SK-N-SH treated with all-trans-retinoic acid at 6 μM for 48 hours (cell line): Measurements from ENCODE around the gene AP3B1.

ENCODE experiments used
- ATAC-seq: fragments of 200-7000 bp; cut with Tn5 transposase; 3 replicates; pipeline ENCODE4 v1.9.1; 2020; ENCODE audit warnings: mild to moderate bottlenecking, moderate library complexity
- ARNTL ChIP-seq: fragments of 450-650 bp; formaldehyde crosslinking; IDR thresholded peaks from 2 replicates; pipeline ENCODE4 v1.5.0; 2020; ENCODE audit warnings: low read depth, mild to moderate bottlenecking, moderate library complexity, borderline replicate concordance
- BACH2 ChIP-seq: fragments of 250-450 bp; sonication (Bioruptor Pico); IDR thresholded peaks from 2 replicates; pipeline ENCODE4 v1.9.0; 2021; ENCODE audit warnings: mild to moderate bottlenecking, borderline replicate concordance
- CSDC2 ChIP-seq: fragments of 250-450 bp; sonication (Bioruptor Pico); IDR thresholded peaks from 2 replicates; pipeline ENCODE4 v1.5.0; 2020; ENCODE audit warnings: mild to moderate bottlenecking, moderate library complexity
- GLIS3 ChIP-seq: fragments of 250-450 bp; sonication (Bioruptor Pico); IDR thresholded peaks from 2 replicates; pipeline ENCODE4 v1.5.0; 2020; ENCODE audit warnings: mild to moderate bottlenecking, moderate library complexity
- ISL1 ChIP-seq: fragments of 250-450 bp; sonication (Bioruptor Pico); IDR thresholded peaks from 2 replicates; pipeline ENCODE4 v2.1.2; 2022; ENCODE audit warnings: mild to moderate bottlenecking, moderate library complexity
- OSR1 ChIP-seq: fragments of 250-450 bp; sonication (Bioruptor Pico); IDR thresholded peaks from 2 replicates; pipeline ENCODE4 v1.8.0; 2022; ENCODE audit warnings: moderate library complexity, mild to moderate bottlenecking, inconsistent platforms
- PPARA ChIP-seq: fragments of 250-450 bp; sonication (Bioruptor Pico); IDR thresholded peaks from 2 replicates; pipeline ENCODE4 v1.5.0; 2020; ENCODE audit warnings: mild to moderate bottlenecking, borderline replicate concordance
- RARB ChIP-seq: fragments of 250-450 bp; sonication (Bioruptor Pico); IDR thresholded peaks from 2 replicates; pipeline ENCODE4 v1.8.0; 2021; ENCODE audit warnings: mild to moderate bottlenecking, moderate library complexity
- SNAI2 ChIP-seq: fragments of 250-450 bp; sonication (Bioruptor Pico); IDR thresholded peaks from 2 replicates; pipeline ENCODE4 v1.5.0; 2020; ENCODE audit warnings: mild to moderate bottlenecking, moderate library complexity
- TCF4 ChIP-seq: fragments of 250-450 bp; sonication (Bioruptor Pico); IDR thresholded peaks from 2 replicates; pipeline ENCODE4 v1.8.0; 2021; ENCODE audit warnings: mild to moderate bottlenecking, moderate library complexity, borderline replicate concordance
- TOX ChIP-seq: fragments of 250-450 bp; sonication (Bioruptor Pico); IDR thresholded peaks from 2 replicates; pipeline ENCODE4 v1.8.0; 2021; ENCODE audit warnings: mild to moderate bottlenecking, moderate library complexity, borderline replicate concordance
- ZC3H10 ChIP-seq: fragments of 250-450 bp; sonication (Bioruptor Pico); IDR thresholded peaks from 2 replicates; pipeline ENCODE4 v1.5.1; 2021; ENCODE audit warnings: mild to moderate bottlenecking, moderate library complexity
- ZFP3 ChIP-seq: fragments of 250-450 bp; sonication (Bioruptor Pico); IDR thresholded peaks from 2 replicates; pipeline ENCODE4 v1.5.0; 2020; ENCODE audit warnings: mild to moderate bottlenecking, moderate library complexity
- ZFP30 ChIP-seq: fragments of 450-650 bp; formaldehyde crosslinking; IDR thresholded peaks from 2 replicates; pipeline ENCODE4 v1.5.0; 2022; ENCODE audit warnings: mild to moderate bottlenecking, moderate library complexity
- ZNF565 ChIP-seq: fragments of 450-650 bp; formaldehyde crosslinking; conservative IDR thresholded peaks from 2 replicates; pipeline ENCODE4 v1.5.0; 2020; ENCODE audit warnings: low read depth, mild to moderate bottlenecking, moderate library complexity
- ZNF70 ChIP-seq: fragments of 450-650 bp; formaldehyde crosslinking; IDR thresholded peaks from 2 replicates; pipeline ENCODE4 v1.5.0; 2020; ENCODE audit warnings: mild to moderate bottlenecking, moderate library complexity
- ZNF8 ChIP-seq: fragments of 450-650 bp; formaldehyde crosslinking; IDR thresholded peaks from 2 replicates; pipeline ENCODE4 v1.5.0; 2020; ENCODE audit warnings: mild to moderate bottlenecking, moderate library complexity
- TF ChIP-seq, protein P1 (sequence below): fragments of 250-450 bp; sonication (Bioruptor Pico); IDR thresholded peaks from 2 replicates; pipeline ENCODE4 v1.5.0; 2020; ENCODE audit warnings: mild to moderate bottlenecking, moderate library complexity
- TF ChIP-seq, protein P2 (sequence below): fragments of 250-450 bp; sonication (Bioruptor Pico); IDR thresholded peaks from 2 replicates; pipeline ENCODE4 v1.5.1; 2021; ENCODE audit warnings: mild to moderate bottlenecking, moderate library complexity
- TF ChIP-seq, protein P3 (sequence below): fragments of 250-450 bp; sonication (Bioruptor Pico); IDR thresholded peaks from 2 replicates; pipeline ENCODE4 v1.8.0; 2021; ENCODE audit warnings: low read depth, mild to moderate bottlenecking, moderate library complexity, borderline replicate concordance
- TF ChIP-seq, protein P4 (sequence below): fragments of 250-450 bp; sonication (Bioruptor Pico); IDR thresholded peaks from 2 replicates; pipeline ENCODE4 v1.8.0; 2020; ENCODE audit warnings: mild to moderate bottlenecking, moderate library complexity, borderline replicate concordance

AP3B1 gene

DNA sequence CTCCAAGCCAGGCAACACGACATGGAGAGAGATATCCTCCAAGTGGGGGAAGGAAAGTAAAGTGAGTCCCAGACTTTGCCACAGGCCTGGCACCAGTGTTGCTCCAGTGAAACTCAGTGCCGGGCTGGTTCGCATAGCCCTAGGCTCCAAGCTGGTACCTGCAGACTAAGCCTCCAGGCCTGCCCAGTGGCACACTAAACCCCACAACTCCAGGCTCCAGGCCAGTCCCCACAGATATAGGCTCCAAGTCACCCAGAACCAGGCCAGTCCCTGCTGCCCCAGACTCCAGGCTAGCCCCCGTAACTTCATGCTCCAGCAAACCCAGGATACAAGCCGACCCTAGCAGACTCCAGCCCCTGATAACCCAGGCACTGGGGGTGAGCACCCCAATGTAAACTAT, 23.0 kb upstream of the AP3B1 start:
- ATAC-seq = no peak
- TF ChIP-seq ZFP3 (CRISPR knock-in tag) (no peak), ZC3H10 (CRISPR knock-in tag) (no peak), GLIS3 (no peak), BACH2 (CRISPR knock-in tag) (no peak), SNAI2 (CRISPR knock-in tag) (no peak), TOX (CRISPR knock-in tag) (no peak), ZNF8 (CRISPR knock-in tag) (no peak), ARNTL (CRISPR knock-in tag) (no peak), TCF4 (CRISPR knock-in tag) (no peak), OSR1 (CRISPR knock-in tag) (no peak), ISL1 (CRISPR knock-in tag) (no peak), CSDC2 (CRISPR knock-in tag) (no peak), ZNF565 (CRISPR knock-in tag) (no peak), PPARA (CRISPR knock-in tag) (no peak), RARB (no peak)
- TF ChIP-seq, protein P1, sequence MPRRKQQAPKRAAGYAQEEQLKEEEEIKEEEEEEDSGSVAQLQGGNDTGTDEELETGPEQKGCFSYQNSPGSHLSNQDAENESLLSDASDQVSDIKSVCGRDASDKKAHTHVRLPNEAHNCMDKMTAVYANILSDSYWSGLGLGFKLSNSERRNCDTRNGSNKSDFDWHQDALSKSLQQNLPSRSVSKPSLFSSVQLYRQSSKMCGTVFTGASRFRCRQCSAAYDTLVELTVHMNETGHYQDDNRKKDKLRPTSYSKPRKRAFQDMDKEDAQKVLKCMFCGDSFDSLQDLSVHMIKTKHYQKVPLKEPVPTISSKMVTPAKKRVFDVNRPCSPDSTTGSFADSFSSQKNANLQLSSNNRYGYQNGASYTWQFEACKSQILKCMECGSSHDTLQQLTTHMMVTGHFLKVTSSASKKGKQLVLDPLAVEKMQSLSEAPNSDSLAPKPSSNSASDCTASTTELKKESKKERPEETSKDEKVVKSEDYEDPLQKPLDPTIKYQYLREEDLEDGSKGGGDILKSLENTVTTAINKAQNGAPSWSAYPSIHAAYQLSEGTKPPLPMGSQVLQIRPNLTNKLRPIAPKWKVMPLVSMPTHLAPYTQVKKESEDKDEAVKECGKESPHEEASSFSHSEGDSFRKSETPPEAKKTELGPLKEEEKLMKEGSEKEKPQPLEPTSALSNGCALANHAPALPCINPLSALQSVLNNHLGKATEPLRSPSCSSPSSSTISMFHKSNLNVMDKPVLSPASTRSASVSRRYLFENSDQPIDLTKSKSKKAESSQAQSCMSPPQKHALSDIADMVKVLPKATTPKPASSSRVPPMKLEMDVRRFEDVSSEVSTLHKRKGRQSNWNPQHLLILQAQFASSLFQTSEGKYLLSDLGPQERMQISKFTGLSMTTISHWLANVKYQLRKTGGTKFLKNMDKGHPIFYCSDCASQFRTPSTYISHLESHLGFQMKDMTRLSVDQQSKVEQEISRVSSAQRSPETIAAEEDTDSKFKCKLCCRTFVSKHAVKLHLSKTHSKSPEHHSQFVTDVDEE (CRISPR knock-in tag) = no peak
- TF ChIP-seq, protein P2, sequence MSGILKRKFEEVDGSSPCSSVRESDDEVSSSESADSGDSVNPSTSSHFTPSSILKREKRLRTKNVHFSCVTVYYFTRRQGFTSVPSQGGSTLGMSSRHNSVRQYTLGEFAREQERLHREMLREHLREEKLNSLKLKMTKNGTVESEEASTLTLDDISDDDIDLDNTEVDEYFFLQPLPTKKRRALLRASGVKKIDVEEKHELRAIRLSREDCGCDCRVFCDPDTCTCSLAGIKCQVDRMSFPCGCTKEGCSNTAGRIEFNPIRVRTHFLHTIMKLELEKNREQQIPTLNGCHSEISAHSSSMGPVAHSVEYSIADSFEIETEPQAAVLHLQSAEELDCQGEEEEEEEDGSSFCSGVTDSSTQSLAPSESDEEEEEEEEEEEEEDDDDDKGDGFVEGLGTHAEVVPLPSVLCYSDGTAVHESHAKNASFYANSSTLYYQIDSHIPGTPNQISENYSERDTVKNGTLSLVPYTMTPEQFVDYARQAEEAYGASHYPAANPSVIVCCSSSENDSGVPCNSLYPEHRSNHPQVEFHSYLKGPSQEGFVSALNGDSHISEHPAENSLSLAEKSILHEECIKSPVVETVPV = no peak
- TF ChIP-seq, protein P3, sequence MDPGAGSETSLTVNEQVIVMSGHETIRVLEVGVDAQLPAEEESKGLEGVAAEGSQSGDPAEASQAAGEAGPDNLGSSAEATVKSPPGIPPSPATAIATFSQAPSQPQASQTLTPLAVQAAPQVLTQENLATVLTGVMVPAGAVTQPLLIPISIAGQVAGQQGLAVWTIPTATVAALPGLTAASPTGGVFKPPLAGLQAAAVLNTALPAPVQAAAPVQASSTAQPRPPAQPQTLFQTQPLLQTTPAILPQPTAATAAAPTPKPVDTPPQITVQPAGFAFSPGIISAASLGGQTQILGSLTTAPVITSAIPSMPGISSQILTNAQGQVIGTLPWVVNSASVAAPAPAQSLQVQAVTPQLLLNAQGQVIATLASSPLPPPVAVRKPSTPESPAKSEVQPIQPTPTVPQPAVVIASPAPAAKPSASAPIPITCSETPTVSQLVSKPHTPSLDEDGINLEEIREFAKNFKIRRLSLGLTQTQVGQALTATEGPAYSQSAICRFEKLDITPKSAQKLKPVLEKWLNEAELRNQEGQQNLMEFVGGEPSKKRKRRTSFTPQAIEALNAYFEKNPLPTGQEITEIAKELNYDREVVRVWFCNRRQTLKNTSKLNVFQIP (CRISPR knock-in tag) = no peak
- TF ChIP-seq, protein P4, sequence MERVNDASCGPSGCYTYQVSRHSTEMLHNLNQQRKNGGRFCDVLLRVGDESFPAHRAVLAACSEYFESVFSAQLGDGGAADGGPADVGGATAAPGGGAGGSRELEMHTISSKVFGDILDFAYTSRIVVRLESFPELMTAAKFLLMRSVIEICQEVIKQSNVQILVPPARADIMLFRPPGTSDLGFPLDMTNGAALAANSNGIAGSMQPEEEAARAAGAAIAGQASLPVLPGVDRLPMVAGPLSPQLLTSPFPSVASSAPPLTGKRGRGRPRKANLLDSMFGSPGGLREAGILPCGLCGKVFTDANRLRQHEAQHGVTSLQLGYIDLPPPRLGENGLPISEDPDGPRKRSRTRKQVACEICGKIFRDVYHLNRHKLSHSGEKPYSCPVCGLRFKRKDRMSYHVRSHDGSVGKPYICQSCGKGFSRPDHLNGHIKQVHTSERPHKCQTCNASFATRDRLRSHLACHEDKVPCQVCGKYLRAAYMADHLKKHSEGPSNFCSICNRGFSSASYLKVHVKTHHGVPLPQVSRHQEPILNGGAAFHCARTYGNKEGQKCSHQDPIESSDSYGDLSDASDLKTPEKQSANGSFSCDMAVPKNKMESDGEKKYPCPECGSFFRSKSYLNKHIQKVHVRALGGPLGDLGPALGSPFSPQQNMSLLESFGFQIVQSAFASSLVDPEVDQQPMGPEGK (CRISPR knock-in tag) = no peak

DNA sequence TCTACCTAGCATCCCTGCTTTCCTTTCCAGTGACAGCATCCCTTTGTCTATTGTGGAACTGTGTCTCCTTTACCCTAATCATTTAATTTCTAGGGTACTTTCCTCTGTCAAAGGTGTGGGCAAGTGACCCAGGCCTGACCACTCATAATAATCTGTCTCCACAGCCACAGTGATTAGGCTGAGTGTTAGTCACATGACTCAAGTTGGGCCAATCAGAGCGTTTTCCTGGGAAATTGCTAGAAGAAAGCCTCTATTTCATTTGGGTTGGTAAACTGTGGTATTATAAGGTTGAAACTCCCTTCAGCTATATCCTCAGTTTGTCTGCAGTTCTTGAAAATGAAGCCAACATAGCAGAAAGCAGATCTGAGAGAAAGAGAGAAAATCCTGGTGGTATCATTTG, 14.2 kb upstream of the AP3B1 start:
- TF ChIP-seq, protein P2 = no peak
- TF ChIP-seq ZNF8 (CRISPR knock-in tag) = no peak
- TF ChIP-seq ZNF70 (CRISPR knock-in tag) = no peak
- TF ChIP-seq ISL1 (CRISPR knock-in tag) = no peak
- TF ChIP-seq, protein P4 (CRISPR knock-in tag) = no peak
- TF ChIP-seq ARNTL (CRISPR knock-in tag) = no peak
- TF ChIP-seq SNAI2 (CRISPR knock-in tag) = no peak
- TF ChIP-seq, protein P1 (CRISPR knock-in tag) = no peak
- no peak for TF ChIP-seq RARB
- no peak for TF ChIP-seq ZFP30 (CRISPR knock-in tag)
- no peak for TF ChIP-seq ZFP3 (CRISPR knock-in tag)
- no peak for ATAC-seq
